Endothelial cell of umbilical vein (primary cell): ENCODE results near the gene F5.

ENCODE experiments used
- CTCF ChIP-seq, 2 donors: IDR thresholded peaks; 1 replicate in 1 of 2; 2 replicates in 1 of 2; pipeline ENCODE4 v1.5.1; 2011; ENCODE audit warnings: low read length in 2 of 2, mild to moderate bottlenecking in 2 of 2, moderate library complexity in 2 of 2, control low read depth in 1 of 2, inconsistent platforms in 1 of 2, low read depth in 1 of 2; ENCODE audit not compliant: insufficient read depth in 1 of 2; ENCODE audit errors: extremely low read depth in 1 of 2
- POLR2AphosphoS5 ChIP-seq: IDR thresholded peaks from 2 replicates; pipeline ENCODE4 v1.6.1; 2012; ENCODE audit warnings: low read depth, mild to moderate bottlenecking, control low read depth, low read length, moderate library complexity; ENCODE audit not compliant: insufficient read depth

GRCh38 chr1:169497317-169497716, 89.0 kb downstream of the F5 start:
- TF ChIP-seq CTCF (IDR thresholded peaks at IDR 0.05; ENCODE audit: extremely low read depth in 1 of 2, insufficient read depth in 1 of 2, low read depth in 1 of 2, low read length in 2 of 2), result no peak
- no peak for TF ChIP-seq POLR2AphosphoS5
